HG03045 (cell line): ENCODE measurements around the gene DDX54.

Source experiments
- ATAC-seq: cut with Tn5 transposase; IDR thresholded peaks from one replicate; pipeline ENCODE4 v1.9.1; 2021; ENCODE audit warnings: mild to moderate bottlenecking, moderate library complexity; ENCODE audit not compliant: unreplicated experiment

Gene DDX54

DNA sequence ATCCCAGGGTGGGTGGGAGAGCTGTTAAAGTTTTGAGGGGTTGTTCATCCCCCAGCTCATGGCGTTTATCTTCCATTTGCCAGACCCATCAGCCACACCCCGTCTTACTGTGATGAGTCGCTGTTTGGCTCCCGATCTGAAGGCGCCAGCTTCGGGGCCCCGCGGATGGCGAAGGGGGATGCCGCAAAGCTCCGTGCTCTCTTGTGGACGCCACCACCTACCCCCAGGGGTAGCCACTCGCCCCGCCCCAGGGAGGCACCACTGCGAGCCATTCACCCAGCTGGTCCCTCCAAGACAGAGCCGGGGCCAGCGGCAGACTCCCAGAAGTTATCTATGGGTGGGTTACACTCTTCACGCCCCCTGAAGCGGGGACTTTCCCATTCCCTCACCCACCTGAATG is 5.9 kb upstream of the DDX54 start:
- ATAC-seq, result no peak

DNA sequence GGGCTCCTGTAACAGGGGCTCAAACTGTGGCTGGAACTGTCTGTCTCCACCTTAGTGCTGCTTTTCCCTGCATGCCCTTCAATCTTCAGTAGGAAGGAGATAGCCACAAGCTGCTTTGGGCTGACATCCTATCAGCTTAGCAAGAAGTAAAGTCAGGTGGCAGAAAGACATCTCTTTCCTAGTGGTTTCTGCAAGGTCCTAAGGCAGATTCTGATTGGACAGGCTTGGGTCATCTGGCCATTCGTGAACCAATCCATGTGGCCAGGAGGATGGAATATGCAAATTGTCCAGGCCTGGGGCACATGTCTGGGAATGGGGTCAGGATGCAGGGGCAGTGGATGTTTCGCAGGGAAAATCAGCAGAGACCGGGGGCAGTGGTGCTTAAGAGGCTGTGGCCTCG is 5.5 kb upstream of the DDX54 start:
- no peak for ATAC-seq

DNA sequence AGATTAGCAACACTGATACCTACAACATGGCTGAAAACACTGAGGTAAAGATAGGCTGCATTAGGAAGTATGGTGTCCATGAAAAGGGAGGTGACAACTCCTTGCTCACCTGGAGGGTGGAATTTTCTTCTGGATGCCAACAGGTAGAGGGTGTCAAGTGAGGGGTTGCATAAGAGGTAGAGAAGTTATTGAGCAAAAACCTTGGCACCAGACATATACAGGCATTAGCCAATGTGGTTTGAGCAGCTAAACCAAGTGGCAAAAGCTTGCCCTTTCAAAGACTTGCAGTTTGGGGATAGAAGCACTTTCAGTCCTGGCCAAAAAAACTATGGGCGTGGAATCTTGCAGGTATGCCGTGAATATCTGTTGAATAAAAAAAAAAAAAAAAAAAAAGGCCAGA is 4.1 kb upstream of the DDX54 start:
- no peak for ATAC-seq

DNA sequence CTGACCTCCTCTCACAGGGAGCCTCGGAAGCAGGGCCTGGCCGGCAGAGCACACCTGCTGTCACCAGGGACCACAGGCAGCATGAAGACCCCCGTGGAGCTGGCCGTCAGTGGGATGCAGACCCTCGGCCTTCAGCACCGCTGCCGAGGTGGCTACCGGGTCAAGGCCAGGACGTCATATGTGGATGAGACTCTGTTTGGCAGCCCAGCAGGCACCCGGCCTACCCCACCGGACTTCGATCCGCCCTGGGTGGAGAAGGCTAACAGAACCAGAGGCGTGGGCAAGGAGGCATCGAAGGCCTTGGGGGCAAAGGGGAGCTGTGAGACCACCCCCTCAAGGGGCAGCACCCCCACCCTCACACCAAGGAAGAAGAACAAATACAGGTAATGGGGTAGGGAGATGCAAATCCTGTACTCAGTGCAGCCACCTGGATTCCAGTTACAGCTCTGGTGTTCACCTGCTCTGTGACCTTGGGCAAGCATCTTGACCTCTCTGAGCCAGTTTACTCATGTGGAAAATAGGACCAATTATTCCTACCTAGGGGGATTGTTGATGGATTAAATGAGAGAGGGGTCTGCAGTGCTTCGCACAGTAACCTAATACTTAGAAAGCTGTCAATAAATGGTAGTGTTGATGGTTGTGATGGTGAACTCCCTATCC is 1.5 kb upstream of the DDX54 start:
- ATAC-seq, result no peak

DNA sequence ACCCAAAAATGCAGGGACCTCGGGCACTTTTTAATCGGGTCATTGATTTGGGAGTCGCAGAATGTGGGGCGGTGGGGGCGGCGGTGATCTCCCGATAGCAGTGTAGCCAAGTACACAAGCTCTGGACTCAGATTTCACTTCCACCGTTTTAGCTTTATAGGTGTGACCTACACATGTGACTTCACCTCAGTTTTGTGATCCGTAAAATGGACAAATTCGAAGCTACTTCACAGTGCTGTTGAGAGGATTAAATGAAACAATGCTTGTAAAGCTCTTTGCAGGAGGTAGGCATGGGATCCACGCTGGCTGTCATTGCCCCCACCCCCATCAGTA is 721 bp upstream of the DDX54 start:
- ATAC-seq, result no peak

DNA sequence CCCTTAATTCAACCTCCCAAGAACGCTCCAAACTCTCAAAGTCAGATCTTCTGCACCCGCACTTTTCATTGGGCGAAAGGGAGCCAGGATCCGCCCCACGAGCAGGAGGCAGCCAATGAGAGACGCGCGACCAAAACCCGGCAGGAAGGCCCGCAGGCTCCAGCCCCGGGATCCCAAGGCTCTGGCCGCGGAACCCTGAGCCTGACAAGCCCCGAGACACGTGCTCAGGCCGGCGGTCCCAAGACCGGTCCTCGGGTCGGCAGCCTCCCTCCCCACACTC is 438 bp downstream of the DDX54 start:
- ATAC-seq, result peak; percentile 87

DNA sequence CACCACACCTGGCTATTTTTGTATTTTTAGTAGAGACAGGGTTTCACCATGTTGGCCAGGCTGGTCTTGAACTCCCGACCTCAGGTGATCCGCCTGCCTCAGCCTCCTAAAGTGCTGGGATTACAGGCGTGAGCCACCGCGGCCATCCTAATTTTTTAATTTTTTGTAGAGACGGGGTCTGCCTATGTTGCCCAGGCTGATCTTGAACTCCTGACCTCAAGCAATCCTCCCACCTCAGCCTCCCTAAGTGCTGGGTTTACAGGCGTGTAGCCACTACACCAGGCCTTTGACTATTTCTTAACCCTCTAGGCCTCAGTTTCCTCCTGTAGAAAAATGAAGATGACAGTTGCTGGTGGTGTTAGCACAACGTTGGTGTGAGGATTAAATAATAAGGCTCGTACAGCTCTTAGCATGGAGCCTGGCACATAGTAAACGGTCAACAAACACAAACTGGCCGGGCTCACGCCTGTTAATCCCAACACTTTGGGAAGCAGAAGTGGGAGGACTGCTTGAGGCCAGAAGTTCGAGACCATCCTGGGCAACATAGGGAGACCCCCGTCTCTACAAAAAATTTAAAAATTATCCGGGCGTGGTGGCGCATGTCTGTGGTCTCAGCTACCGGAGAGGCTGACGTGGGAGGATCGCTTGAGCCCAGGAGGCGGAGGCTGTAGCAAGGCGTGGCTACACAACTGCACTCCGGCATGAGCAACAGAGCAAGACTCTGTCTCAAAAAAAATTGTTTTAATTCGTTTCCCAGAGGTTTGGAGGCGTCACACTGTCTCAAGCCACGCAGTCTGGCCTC is 979 bp downstream of the DDX54 start:
- peak; percentile 53 for ATAC-seq

DNA sequence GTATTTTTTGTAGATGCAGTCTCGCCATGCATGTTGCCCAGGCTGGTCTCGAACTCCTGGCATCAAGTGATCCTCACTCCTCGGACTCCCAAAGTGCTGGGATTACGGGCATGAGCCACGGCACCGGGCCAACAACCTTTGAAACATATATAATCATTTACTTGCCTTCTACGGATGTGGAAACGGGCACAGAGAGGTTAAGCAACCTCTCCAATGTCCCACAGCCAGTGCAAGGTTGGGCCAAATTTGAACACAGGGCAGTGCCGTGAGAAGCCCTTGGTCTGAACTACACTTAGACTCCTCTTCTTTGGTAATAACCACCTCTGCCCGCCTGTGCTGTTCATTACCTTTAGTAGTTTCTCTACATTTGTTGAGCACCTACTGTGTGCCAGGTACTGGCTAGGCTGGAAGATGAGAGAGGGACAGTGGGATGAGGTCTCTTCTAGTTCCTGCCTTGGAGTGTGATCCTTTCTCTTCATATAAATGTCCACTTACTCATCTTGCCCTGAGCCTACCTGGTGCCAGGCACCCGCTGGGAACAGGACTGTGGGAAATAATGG is 2.2 kb downstream of the DDX54 start:
- ATAC-seq, result no peak

DNA sequence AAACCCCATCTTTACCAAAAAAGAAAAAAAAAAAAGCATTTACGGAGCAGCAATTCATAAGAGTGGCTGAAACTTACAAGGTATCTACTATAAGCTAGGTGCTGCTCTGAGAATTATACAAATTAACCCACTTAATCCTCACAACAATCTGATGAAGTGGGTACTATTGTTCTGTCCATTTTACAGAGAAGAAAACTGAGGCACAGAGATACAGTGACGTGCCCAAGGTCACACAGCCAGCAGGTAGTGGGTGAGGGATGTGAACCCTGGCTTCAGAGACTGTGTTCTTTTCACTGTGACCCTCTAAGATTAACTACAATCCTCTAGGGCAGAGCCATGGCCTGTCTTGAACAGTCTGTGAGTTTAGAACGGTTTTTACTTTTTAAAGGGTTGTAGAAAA is 3.3 kb downstream of the DDX54 start:
- no peak for ATAC-seq

DNA sequence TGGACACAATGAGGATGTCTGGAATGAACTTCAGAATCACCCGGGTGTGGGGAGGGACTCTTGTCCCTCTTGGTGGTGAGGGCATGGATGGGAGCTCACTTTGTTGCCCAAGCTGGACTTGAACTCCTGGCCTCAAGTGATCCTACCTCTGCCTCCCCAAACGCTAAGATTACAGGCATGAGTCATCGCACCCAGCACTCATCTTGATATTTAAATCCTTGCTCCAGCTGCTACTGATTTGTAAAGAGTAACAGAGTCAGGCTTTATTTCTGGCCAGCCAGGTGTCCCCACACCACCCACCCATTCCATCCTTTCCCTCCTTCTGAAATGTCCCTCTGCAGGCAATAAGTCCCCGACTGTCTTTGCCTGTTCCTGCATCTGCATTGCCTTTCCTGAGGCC is 4.9 kb downstream of the DDX54 start:
- ATAC-seq, result no peak

DNA sequence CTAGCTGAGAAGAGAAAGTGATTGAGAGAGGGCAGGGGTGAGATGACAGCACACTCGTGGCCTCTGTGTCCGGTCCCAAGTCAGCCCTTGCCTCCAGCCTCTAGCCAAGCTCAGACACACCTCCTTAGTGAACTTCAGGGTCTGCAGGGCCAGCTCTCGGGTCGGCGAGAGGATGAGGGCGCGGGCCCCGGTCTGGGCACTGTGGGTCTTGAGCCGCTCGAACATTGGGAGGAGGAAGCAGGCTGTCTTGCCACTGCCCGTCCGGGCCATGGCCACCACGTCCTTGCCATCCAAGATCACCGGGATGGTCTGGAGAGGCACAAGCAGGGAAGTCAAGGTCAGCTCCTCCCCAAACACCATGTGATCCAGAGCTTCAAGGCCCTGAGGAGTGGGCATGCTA is 6.3 kb downstream of the DDX54 start:
- no peak for ATAC-seq

DNA sequence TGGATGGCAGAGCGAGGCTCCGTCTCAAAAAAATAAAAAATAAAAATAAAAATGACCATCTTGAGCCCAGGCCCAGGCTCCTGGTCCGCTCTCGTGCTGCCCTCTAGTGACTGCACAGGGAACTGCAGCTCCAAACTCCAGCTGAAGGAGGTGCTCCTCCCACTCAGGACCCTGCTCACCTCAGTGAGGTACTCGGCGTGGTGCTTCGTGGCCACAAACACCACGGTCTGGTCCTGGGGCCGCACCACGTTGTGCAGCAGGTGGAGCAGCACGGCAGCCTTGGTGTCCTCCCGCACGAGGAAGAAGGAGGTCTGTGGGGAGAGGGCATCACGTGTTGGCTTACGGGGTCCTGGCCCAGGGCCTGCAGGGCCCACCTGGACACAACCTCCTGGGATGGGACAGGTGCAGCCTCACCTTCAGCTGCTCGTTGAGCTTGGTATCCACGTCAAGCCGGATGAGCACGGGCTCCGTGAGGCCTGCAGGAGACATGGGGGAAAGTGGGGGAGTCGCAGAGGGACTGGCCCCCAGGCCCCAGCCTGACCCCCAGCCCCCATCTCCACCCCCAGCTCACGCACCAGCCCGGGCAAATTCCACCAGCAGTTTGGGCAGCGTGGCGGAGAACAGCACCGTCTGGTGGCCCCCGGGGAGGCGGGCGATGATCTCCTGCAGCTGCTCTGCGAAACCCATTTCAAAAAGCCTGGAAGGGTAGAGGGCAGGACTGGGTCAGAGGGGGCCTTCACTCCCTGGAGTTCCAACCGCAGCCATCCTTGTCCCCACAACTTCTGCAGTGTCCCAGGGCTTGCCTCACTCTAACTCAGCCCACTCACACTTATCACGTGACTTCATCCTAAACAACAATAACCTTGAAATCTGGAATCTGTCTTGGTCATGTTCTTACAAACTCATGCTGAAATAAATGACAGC is 10.6 kb downstream of the DDX54 start:
- no peak for ATAC-seq

DNA sequence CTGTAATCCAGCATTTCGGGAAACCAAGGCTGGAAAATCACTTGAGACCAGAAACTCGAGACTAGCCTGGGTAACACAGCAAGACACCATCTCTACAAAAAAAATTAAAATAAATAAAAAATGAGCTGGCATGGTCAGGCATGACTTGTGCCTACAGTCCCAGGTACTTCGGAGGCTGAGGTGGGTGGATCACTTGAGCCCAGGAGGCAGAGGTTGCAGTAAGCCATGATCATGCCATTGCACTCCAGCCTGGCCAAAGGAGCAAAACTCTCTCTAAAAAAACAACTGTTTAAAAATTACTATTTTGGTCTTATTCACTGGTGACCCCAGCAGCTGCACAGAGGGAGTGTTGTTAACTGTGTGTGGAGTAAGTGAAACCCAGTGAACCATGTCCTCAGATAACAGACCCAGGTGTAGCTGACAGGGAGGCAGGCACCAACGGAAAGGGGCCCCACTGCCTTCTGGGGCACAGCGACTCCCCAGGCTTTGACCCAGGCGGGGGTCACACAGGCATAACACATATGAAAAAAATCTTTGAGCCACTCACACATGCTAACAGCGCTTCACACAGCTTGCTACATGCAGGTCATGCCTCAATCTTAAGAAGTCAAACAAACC is 12.1 kb downstream of the DDX54 start:
- no peak for ATAC-seq

DNA sequence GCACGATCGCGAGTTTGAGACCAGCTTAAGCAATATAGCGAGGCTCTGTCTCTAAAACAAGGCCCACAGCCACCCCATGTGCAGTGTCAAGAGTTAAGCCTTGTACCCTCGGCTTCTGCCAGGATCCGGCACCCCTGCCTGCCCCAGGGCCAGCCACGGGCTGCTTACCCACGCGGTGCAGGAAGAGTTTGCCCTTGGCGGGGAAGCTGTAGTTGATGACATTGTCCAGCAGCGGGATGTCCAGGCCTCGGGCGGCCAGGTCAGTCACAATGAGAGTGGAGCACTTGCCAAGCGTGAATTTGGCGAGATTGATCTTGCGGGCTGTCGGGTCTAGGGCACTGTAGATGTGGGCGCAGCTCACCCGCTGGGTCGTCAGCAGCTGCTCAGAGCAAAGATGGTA is 13.1 kb downstream of the DDX54 start:
- no peak for ATAC-seq

DNA sequence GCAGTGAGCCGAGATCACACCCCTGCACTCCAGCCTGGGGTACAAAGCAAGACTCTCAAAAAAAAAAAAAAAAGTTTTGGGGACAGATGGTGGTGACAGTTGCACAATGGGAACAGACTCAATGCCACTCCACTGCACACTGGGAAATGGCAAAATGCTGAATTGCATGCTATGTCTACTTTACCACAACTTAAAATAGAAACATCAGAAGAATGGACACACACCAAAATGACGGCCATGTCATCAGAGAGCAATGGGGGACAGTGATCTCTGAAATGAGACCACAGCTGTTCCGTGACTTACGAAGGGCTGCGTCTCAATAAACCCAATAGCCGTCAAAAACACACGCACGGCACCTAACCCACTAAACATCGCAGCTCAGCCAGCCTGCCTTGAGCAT is 13.7 kb downstream of the DDX54 start:
- ATAC-seq, result no peak

DNA sequence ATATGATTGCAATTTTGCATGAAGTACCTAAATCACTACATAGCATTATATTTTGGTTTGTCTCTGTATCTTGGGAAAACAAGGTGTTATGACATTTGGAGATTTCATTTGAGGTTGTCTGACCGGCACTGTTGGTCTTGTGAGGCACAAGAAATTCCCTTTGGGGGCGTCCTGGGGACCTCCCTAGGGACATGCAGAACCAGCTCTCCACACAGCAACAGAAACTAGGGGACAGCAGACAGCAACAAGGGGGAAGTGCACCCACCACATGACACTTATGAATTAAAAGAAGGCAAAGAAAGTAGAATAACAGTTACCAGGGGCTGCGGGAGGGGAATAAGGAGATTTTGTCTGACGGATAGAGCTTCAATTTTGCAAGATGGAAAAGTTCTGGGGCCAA is 14.4 kb downstream of the DDX54 start:
- ATAC-seq, result no peak

DNA sequence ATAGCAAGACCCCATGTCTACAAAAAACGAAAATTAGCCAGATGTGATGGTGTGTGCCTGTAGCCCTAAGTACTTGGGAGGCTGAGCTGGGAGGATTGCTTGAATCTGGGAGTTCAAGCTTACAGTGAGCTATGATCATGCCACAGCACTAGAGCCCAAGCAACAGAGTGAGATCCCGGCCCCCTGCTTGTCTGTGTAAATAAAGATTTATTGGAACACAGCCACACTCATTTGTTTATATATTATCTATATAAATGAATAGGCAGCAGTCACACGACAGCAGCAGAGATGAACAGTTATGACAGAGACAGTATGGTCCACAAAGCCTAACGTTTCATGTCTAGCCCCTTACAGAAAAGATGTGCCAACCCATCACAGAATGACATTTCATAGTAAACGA is 14.8 kb downstream of the DDX54 start:
- ATAC-seq, result no peak

DNA sequence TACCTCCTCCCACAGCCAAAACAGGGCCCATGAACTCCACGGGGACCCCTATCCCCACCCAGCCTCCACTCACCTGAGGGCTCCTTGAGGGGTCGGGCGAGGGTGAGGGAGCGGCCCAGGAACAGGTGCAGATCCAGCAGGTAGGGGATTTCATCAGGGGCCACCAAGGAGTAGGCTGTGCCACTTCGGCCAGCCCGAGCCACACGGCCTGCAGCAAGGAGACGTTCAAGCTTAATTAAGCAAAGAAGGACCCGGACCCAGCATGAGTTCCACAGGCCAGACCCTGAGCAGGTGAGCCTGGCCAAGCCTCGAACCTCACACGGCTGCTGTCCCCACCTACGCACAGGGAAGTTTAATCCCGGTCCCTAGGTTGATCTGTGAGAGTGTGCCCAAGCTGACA is 15.6 kb downstream of the DDX54 start:
- no peak for ATAC-seq

DNA sequence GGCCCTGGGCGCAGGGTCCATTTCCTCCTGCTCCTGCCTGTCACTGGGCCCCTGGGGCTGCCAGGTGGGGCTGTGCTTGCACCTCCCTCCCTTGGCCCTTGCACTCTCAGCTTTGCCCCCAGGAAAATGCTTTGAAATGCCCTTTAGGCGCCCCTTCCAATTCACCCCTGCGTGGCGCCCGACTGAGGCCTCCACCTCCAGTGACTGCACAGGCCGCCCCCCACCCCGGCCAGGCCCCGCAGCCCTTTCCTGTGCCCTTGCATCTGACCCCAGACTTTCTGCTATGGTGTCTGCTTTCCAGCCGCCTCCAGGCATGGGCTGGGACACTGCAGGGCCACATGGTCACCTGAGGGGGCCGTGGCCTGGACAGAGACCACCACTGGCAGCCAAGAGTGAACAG is 17.4 kb downstream of the DDX54 start:
- no peak for ATAC-seq

DNA sequence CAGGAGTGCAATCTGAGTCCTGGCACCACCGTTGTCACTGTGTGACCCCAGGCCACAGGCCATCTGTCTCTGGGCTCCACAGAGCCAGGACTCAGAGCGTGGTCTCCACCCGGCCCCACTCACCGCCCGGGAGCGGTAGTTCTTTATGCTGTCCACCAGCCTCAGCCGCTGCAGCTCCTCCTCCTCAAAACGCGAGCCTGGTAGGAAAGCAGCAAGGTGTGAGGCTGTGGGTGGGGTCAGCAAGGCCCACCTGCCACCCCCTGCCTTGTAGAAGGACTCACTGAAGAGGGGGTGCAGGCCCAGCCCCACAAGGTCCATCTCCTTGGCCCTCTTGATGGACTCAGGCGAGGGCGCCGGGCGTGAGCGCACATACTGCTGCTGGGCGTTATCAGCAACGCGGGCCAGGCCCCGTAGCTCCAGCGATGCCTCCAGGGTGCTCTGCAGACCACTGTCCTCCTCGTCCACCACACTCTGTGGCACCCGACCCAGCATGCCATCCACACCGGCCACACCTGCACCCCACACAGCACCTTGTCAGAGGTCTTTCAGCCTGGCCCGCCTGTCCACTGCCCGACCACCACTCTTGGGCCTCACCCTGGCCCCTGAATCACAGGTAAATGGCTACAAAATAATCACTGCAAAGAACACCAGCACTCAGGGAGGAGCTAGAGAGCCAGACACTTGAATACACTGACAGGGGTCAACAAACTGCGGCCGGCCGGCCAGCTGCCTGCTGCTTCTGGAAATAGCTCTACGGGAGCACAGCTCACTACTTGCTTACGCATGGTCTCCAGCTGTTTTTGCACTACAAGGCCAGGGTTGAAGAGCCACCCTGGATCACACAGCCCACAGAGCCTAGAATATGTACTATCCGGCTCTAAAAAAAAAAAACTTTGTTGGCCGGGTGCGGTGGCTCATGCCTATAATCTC is 19.5 kb downstream of the DDX54 start:
- no peak for ATAC-seq
